Stimulated activated naive CD4-positive, alpha-beta T cell (primary cell): ENCODE data around the gene NUTM2D.
"Not testable (repeated sequence)": the region's sequence is repeated elsewhere in the genome, so short reads cannot be mapped to it uniquely, and the experiment has no call there.

Experiments
- DNase-seq, 6 experiments: peaks; one replicate each; lab custom pipeline; 2025; lab: John Stamatoyannopoulos, UW

NUTM2D gene

DNA sequence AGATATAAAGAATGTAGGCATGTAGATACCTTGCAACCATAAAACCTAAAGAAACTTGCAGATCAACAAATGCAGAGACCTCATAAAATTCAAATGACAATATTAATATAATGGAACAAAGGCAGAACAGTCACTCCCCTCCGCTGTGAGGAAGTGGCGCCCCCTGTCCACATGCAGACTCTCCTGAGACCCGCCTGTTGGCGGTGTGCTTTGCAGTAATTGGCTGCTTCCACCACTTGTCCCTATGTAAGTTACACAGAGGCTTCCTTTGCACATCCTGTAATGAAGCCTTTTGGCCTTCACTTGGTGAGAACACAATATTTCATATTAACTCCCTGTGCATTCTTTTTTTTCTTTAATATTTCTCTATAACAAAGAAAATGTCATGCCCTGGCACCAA, 21.6 kb downstream of the NUTM2D start:
- not testable (repeated sequence) for DNase-seq

DNA sequence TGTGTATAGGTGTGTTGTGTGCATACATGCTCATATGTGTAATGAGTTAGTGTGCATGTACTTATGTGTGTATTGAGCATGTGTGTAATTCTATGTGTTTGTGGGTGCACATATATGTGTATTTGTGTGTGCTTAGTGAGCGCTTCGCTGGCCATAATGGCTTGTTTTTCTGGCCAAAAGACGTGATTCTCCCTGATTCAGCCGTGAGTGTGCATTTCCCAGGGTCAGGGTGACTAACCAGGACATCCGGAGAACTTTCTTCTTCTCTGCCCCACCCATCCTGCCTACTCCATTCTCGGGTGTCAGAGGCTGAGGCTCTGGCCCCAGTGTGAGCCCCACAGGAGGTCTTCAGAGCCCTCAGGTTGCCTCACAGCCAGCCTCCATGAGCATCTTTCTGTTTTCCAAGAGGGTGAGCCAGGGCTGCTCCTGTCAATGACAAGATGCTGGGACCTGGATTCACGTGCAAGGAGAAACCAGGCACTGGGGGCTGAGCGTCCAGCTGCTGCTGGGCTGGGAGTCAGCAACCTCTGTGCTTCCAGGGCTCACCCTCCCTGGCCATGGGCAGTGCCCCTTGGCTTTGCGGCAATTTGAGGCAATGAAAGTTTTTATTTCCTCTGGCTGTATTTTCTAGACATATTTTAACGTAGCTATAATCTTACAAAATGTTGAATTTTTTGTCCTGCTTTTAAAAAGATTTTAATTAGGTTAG, 25.8 kb downstream of the NUTM2D start:
- not testable (repeated sequence) for DNase-seq

DNA sequence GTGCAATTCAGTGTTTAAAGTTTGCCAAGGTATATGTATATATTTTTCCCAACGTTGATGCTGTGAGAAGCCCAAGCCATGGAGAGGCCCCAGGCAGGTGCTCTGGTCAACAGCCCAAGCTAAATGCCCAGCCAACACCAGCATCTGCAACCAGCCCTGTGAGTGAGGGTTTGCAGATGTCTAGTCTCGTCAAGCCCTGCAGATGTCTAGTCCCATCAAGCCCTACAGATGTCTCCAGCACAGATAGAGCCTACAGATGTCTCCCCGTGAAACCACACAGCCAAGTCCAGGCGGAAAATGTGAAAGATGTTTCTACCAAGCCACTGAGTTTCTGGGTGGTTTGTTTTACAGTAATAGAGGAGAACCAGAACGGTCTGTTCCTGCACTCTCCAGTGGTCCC, 26.7 kb downstream of the NUTM2D start:
- DNase-seq: not testable (repeated sequence)

DNA sequence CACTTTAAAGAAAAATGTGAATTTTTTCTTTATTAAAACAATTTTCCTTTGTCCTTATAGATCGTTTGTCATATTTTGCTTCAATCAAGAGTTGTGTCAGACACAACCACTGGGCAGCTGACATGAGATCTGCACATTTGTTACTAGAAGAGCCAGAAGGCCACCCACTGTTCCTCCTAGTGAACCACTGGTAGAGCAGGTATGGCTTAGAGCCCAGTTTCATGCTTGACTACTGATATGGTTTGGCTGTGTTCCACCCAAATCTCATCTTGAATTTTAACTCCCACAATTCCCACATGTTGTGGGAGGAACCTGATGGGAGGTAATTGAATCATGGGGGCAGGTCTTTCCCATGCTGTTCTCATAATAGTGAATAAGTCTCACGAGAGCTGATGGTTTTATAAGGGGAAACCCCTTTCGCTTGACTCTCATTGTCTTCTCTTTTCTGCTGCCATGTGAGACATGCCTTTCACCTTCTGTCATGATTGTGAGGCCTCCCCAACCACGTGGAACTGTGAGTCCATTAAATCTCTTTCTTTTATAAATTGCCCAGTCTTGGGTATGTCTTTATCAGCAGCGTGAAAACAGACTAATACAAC, 28.3 kb downstream of the NUTM2D start:
- not testable (repeated sequence) for DNase-seq

DNA sequence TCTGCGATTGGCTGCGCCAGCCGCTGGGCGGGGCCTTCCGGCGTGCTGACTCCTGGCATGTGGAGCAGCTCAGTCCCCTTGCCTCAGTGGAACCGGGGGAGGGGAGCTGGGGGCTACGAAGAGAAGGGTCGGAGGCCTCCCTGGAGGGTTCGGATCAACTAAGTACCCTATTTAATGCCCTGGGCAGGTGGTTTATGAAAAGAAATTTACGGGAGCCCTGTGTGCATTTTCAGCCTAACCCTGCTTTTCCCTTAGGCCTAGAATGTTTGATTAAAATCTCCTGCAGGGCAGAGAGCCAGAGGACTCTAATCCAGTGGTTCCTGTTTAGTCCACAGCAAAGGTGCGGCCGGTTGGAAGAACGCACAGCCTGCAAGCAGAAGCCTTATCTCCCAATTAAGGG, 33.8 kb downstream of the NUTM2D start:
- DNase-seq: not testable (repeated sequence)

DNA sequence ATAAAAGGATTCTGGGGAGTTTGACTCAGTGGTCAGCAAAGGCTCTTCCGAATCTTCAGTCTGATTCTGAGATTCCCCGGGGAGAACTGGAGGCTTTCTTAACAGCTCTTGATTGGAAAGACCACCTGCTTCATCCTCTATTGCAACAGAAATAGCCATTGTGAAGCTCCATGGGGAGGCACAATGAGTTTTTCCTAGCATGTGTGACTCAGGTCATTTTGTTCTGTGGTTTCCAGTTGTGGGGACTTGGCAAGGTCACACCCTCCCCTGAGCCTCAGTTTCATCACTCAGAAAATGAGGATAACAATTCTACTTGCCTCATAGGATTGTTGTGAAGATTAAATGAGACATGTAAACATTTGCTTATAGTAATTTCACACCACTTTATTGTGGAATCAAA, 38.7 kb downstream of the NUTM2D start:
- DNase-seq: not testable (repeated sequence)

DNA sequence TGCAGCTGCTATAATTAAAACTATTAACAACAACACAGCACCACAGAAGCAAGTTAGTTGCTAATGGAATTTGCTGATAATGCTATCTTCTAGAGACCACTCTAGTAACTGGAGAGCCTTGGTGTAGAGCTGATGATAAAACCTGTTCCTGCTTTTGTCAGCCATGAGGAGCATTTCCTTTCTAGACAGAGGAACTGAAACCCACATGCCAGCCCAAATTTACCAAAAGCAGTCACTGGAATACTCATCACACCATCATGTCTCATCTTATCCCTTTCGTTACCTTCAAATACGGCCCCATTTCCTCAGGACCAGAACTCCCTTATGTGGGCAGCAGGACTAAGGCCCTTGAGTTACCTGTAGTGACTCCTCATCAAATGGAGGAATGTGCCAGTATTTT, 40.9 kb downstream of the NUTM2D start:
- not testable (repeated sequence) for DNase-seq

DNA sequence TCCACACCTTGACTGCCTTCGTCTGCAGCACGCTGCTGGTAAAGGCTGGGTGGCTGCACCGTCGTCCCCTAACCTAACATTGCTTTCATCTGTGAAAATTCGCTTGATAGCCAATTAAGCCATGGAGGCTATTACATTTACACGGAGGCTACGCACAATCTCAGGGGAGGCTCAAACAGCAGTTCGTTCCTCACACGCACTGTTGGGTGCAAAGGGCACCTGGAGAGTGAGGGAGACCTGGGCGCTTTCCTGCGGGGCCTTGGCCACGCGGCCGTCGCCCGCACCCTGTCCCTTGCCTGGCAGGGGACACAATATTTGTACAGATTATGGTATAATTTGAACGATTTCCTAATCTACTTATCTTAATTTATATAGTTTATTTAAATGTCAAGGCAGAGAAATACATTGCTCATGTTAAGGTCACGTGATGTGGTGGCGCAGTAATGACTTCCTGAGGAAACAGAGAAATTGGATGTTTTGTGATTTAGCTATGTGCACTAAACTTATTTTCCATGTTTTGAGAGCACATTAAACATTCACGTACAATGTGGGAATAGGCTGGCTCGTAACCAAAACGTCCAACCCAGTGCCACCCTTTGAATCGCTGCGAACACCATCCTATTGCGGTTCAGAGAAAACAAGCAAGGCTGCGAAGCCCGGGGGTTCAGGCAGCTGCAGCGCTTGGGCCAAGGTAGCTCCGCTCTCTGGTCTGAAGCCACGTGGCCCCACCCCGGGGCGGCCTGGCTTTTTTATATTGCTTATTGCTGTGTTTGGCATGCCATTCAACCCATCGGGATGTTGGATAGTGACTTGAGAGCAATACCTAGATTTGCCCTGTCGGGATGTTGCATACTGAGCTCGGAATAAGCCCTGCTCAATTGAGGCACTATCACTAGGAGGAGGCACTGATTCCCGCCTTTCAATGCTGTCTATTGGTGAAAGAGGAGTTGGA, 50.2 kb downstream of the NUTM2D start:
- DNase-seq: peak in 2 of 6 experiments; percentile 8 to 24

DNA sequence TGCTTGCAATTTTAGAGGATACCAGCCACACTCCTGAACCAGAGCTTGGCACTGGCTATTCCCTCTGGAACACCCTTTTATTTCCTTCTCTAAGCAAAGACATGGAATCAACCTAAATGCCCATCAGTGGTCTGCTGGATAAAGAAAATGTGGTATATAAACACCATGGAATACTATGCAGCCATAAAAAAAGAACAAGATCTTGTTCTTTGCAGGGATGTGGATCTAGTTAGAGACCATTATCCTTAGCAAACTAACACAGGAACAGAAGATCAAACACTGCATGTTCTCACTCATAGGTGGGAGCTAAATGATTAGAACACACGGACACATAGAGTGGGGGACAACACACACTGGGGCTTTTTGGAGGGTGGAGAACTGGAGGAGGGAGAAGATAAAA, 56.4 kb downstream of the NUTM2D start:
- not testable (repeated sequence) for DNase-seq
